Nephron progenitor cell (in vitro differentiated cells): ENCODE measurements around the gene MT1H.
"Not testable (repeated sequence)": the region's sequence is repeated elsewhere in the genome, so short reads cannot be mapped to it uniquely, and the experiment has no call there.

Experiments
- DNase-seq: peaks from one replicate; pipeline ENCODE4 v3.0.0; 2021
- H3K27ac Mint-ChIP-seq: 2 replicates; pipeline ENCODE4 v1.8.0; 2021; ENCODE audit warnings: mild to moderate bottlenecking, moderate library complexity, mixed read lengths
- H3K27me3 Mint-ChIP-seq: 2 replicates; pipeline ENCODE4 v1.8.0; 2021; ENCODE audit warnings: mild to moderate bottlenecking, low read depth, mixed read lengths; ENCODE audit not compliant: poor library complexity
- H3K36me3 Mint-ChIP-seq: 2 replicates; pipeline ENCODE4 v1.8.0; 2021; ENCODE audit warnings: low read depth, mixed read lengths
- H3K4me1 Mint-ChIP-seq: 2 replicates; pipeline ENCODE4 v1.8.0; 2021; ENCODE audit warnings: mixed read lengths
- H3K4me3 Mint-ChIP-seq: 2 replicates; pipeline ENCODE4 v1.8.0; 2021; ENCODE audit warnings: mild to moderate bottlenecking, moderate library complexity, mixed read lengths
- H3K9me3 Mint-ChIP-seq: 2 replicates; pipeline ENCODE4 v1.8.0; 2021; ENCODE audit warnings: mild to moderate bottlenecking, moderate library complexity, mixed read lengths
- CTCF ChIP-seq: fragments of 200-600 bp; sonication (generic); IDR thresholded peaks from 2 replicates; pipeline ENCODE4 v1.5.0; 2021; ENCODE audit warnings: antibody characterized with exemption

Gene MT1H

GRCh38 chr16:56667581-56668571 lies 1.7 kb upstream of the MT1H start, which contains the start of gene MT1G:
Gene MT1G, minus strand, starts transcription at chr16:56668065. Its CDS starts 72 bp downstream, at chr16:56667993.
- Mint-ChIP-seq H3K27ac (no peak within 1 kb of the TSS), H3K4me1 (peaks cover 13% of the 10 kb centered on the region), H3K27me3 (peaks cover 100% of the 10 kb centered on the region), H3K4me3 (no peak within 1 kb of the TSS), H3K9me3 (no peaks in the 10 kb centered on the region), H3K36me3 (no peaks in the 10 kb centered on the region)
- DNase-seq: peak; percentile 40
- no peak for TF ChIP-seq CTCF

GRCh38 chr16:56669840-56670619 lies 416 bp downstream of the MT1H start:
- DNase-seq: no peak
- Mint-ChIP-seq H3K4me3 (no peak overlapping the region), H3K9me3 (no peaks in the 10 kb centered on the region), H3K4me1 (peaks cover 7% of the 10 kb centered on the region), H3K27ac (no peak overlapping the region), H3K27me3 (peaks cover 100% of the 10 kb centered on the region), H3K36me3 (no peaks in the 10 kb centered on the region)
- TF ChIP-seq CTCF: no peak

- no peaks in the 10 kb centered on the region for H3K9me3 Mint-ChIP-seq
- peaks cover 12% of the 10 kb centered on the region for H3K4me1 Mint-ChIP-seq
- DNase-seq: no peak
- no peak for TF ChIP-seq CTCF
- peaks cover 100% of the 10 kb centered on the region for H3K27me3 Mint-ChIP-seq
- no peaks in the 10 kb centered on the region for H3K36me3 Mint-ChIP-seq
- H3K27ac Mint-ChIP-seq: no peak overlapping the region
- no peak overlapping the region for H3K4me3 Mint-ChIP-seq
These were observed 963 bp downstream of the MT1H start for GRCh38 chr16:56670620-56670934.

GRCh38 chr16:56671691-56672090 lies 2.1 kb downstream of the MT1H start:
- H3K9me3 Mint-ChIP-seq, H3K4me3 Mint-ChIP-seq, H3K36me3 Mint-ChIP-seq, H3K27ac Mint-ChIP-seq, DNase-seq: not testable (repeated sequence)
- H3K27me3 Mint-ChIP-seq: peaks cover 100% of the 10 kb centered on the region
- H3K4me1 Mint-ChIP-seq: peaks cover 22% of the 10 kb centered on the region

GRCh38 chr16:56672171-56672570 lies 2.6 kb downstream of the MT1H start:
- H3K27ac Mint-ChIP-seq, DNase-seq, H3K36me3 Mint-ChIP-seq, H3K4me3 Mint-ChIP-seq, H3K9me3 Mint-ChIP-seq: not testable (repeated sequence)
- Mint-ChIP-seq H3K27me3 (peaks cover 100% of the 10 kb centered on the region), H3K4me1 (peaks cover 23% of the 10 kb centered on the region)

GRCh38 chr16:56672761-56673536 lies 3.3 kb downstream of the MT1H start:
- peaks cover 23% of the 10 kb centered on the region for H3K4me1 Mint-ChIP-seq
- H3K27me3 Mint-ChIP-seq: peaks cover 100% of the 10 kb centered on the region
- H3K36me3 Mint-ChIP-seq: no peaks in the 10 kb centered on the region
- DNase-seq: no peak
- no peak overlapping the region for H3K4me3 Mint-ChIP-seq
- TF ChIP-seq CTCF: no peak
- no peak overlapping the region for H3K27ac Mint-ChIP-seq
- H3K9me3 Mint-ChIP-seq: no peaks in the 10 kb centered on the region
